ENCODE measurements around the gene DNAJC17. TPM values are rescaled to one million over a fixed set of nuclear protein-coding genes. Genes with fewer than 3 reads are reported as not detected.
A peak's percentile ranks its signal among the peaks of the same experiment; 100 is the strongest.

The DNAJC17 gene
- total RNA-seq, 1 donor, result 14.8 TPM

- DNase-seq (ENCODE audit: insufficient read length, low spot score, missing footprints), result peak; percentile 18
- Histone ChIP-seq H4K20me1 (ENCODE audit: insufficient read depth, low read length) (no peaks in the 10 kb centered on the region), H3K9me3 (ENCODE audit: low read depth, low read length) (no peaks in the 10 kb centered on the region), H3K4me3 (ENCODE audit: insufficient read depth, low read length) (no peak overlapping the region), H3K79me2 (ENCODE audit: insufficient read depth, low read length) (peaks cover 6% of the 10 kb centered on the region), H3K4me1 (ENCODE audit: insufficient read depth, low read length) (peaks cover 6% of the 10 kb centered on the region), H3K36me3 (ENCODE audit: insufficient read depth, low read length) (peaks cover 10% of the 10 kb centered on the region), H3K27me3 (ENCODE audit: insufficient read depth, low read length) (no peaks in the 10 kb centered on the region), H3K4me2 (ENCODE audit: insufficient read depth, low read length) (no peak overlapping the region), H2AFZ (ENCODE audit: low read length) (no peak overlapping the region), H3K27ac (ENCODE audit: low read depth, low read length) (no peak overlapping the region)
- no peak for TF ChIP-seq CTCF (IDR thresholded peaks at IDR 0.05; ENCODE audit: extremely low read depth, low read depth, low read length)
These were observed 5.6 kb upstream of the DNAJC17 start for GRCh38 chr15:40812721-40813425.

GRCh38 chr15:40808861-40809450, 1.7 kb upstream of the DNAJC17 start:
- no peak for DNase-seq (ENCODE audit: insufficient read length, low spot score, missing footprints)
- H3K4me1 ChIP-seq (ENCODE audit: insufficient read depth, low read length), result peaks cover 11% of the 10 kb centered on the region
- no peak overlapping the region for H2AFZ ChIP-seq (ENCODE audit: low read length)
- no peaks in the 10 kb centered on the region for H3K27me3 ChIP-seq (ENCODE audit: insufficient read depth, low read length)
- H4K20me1 ChIP-seq (ENCODE audit: insufficient read depth, low read length), result no peaks in the 10 kb centered on the region
- H3K9me3 ChIP-seq (ENCODE audit: low read depth, low read length), result no peaks in the 10 kb centered on the region
- H3K4me3 ChIP-seq (ENCODE audit: insufficient read depth, low read length), result no peak overlapping the region
- H3K27ac ChIP-seq (ENCODE audit: low read depth, low read length), result no peak overlapping the region
- H3K79me2 ChIP-seq (ENCODE audit: insufficient read depth, low read length), result peaks cover 31% of the 10 kb centered on the region
- no peak for TF ChIP-seq CTCF (IDR thresholded peaks at IDR 0.05; ENCODE audit: extremely low read depth, low read depth, low read length)
- peaks cover 7% of the 10 kb centered on the region for H3K36me3 ChIP-seq (ENCODE audit: insufficient read depth, low read length)
- H3K4me2 ChIP-seq (ENCODE audit: insufficient read depth, low read length), result peak overlapping the region; percentile 96

GRCh38 chr15:40807888-40808461, 702 bp upstream of the DNAJC17 start:
- Histone ChIP-seq H3K4me2 (ENCODE audit: insufficient read depth, low read length) (peak overlapping the region; percentile 96), H3K79me2 (ENCODE audit: insufficient read depth, low read length) (peaks cover 41% of the 10 kb centered on the region), H3K36me3 (ENCODE audit: insufficient read depth, low read length) (peaks cover 7% of the 10 kb centered on the region), H3K27ac (ENCODE audit: low read depth, low read length) (peak overlapping the region; percentile 7), H3K4me3 (ENCODE audit: insufficient read depth, low read length) (peak overlapping the region; percentile 98), H3K4me1 (ENCODE audit: insufficient read depth, low read length) (peaks cover 11% of the 10 kb centered on the region), H4K20me1 (ENCODE audit: insufficient read depth, low read length) (no peaks in the 10 kb centered on the region), H2AFZ (ENCODE audit: low read length) (peak overlapping the region; percentile 91), H3K27me3 (ENCODE audit: insufficient read depth, low read length) (no peaks in the 10 kb centered on the region), H3K9me3 (ENCODE audit: low read depth, low read length) (no peaks in the 10 kb centered on the region)
- no peak for DNase-seq (ENCODE audit: insufficient read length, low spot score, missing footprints)
- no peak for TF ChIP-seq CTCF (IDR thresholded peaks at IDR 0.05; ENCODE audit: extremely low read depth, low read depth, low read length)

GRCh38 chr15:40806672-40807027, 623 bp downstream of the DNAJC17 start:
- TF ChIP-seq CTCF (IDR thresholded peaks at IDR 0.05; ENCODE audit: extremely low read depth, low read depth, low read length), result no peak
- no peak for DNase-seq (ENCODE audit: insufficient read length, low spot score, missing footprints)
- peak overlapping the region; percentile 72 for H3K27ac ChIP-seq (ENCODE audit: low read depth, low read length)
- peak overlapping the region; percentile 96 for H3K4me2 ChIP-seq (ENCODE audit: insufficient read depth, low read length)
- peak overlapping the region; percentile 99 for H2AFZ ChIP-seq (ENCODE audit: low read length)
- no peaks in the 10 kb centered on the region for H3K9me3 ChIP-seq (ENCODE audit: low read depth, low read length)
- H4K20me1 ChIP-seq (ENCODE audit: insufficient read depth, low read length), result no peaks in the 10 kb centered on the region
- H3K79me2 ChIP-seq (ENCODE audit: insufficient read depth, low read length), result peaks cover 53% of the 10 kb centered on the region
- H3K4me1 ChIP-seq (ENCODE audit: insufficient read depth, low read length), result peaks cover 11% of the 10 kb centered on the region
- H3K27me3 ChIP-seq (ENCODE audit: insufficient read depth, low read length), result no peaks in the 10 kb centered on the region
- H3K4me3 ChIP-seq (ENCODE audit: insufficient read depth, low read length), result peak overlapping the region; percentile 98
- H3K36me3 ChIP-seq (ENCODE audit: insufficient read depth, low read length), result peaks cover 7% of the 10 kb centered on the region

All from osteoblast (primary cell).